PC-9 (cell line): ENCODE results near the gene ATP13A3.

Source experiments
- EZH2 ChIP-seq: fragments of 200-600 bp; sonication (generic); IDR thresholded peaks from 2 replicates; pipeline ENCODE4 v1.8.0; 2017; ENCODE audit warnings: antibody characterized with exemption, low read depth
- TF ChIP-seq, protein P1 (sequence below): fragments of 200-600 bp; sonication (generic); conservative IDR thresholded peaks from 2 replicates; pipeline ENCODE4 v1.6.1; 2017; ENCODE audit warnings: mixed run types, antibody characterized with exemption, mild to moderate bottlenecking, moderate library complexity

DNA sequence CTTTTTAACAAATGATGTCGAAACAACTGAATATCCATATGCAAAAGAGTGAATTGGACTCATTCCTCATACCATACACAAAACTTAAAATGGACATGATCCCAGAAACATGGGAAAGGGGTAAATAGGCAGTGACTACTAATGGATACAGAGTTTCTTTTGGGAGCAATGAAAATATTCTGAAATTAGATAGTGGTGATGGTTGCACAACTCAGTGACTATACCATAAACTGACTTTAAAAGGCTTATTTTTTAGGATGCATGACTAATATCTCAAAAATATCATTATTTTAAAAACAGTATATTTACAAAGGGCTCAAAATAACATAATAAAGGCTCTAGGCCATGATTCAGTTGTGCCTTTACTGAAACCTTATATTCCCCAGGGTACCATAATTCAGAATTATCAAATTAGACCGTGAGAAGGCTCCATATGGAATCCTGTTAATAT is 16.3 kb upstream of the ATP13A3 start:
- TF ChIP-seq, protein P1, sequence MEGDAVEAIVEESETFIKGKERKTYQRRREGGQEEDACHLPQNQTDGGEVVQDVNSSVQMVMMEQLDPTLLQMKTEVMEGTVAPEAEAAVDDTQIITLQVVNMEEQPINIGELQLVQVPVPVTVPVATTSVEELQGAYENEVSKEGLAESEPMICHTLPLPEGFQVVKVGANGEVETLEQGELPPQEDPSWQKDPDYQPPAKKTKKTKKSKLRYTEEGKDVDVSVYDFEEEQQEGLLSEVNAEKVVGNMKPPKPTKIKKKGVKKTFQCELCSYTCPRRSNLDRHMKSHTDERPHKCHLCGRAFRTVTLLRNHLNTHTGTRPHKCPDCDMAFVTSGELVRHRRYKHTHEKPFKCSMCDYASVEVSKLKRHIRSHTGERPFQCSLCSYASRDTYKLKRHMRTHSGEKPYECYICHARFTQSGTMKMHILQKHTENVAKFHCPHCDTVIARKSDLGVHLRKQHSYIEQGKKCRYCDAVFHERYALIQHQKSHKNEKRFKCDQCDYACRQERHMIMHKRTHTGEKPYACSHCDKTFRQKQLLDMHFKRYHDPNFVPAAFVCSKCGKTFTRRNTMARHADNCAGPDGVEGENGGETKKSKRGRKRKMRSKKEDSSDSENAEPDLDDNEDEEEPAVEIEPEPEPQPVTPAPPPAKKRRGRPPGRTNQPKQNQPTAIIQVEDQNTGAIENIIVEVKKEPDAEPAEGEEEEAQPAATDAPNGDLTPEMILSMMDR, result no peak
- no peak for TF ChIP-seq EZH2
